B cell (primary cell): ENCODE measurements around the gene STXBP2. TPM values are rescaled to one million over a fixed set of nuclear protein-coding genes. Genes with fewer than 3 reads are reported as not detected.

Experiments
- ATAC-seq: fragments of 200-7000 bp; cut with Tn5 transposase; one replicate; pipeline ENCODE4 v1.10.0; 2021; ENCODE audit warnings: low read depth, mild to moderate bottlenecking, moderate number of reproducible peaks, moderate library complexity
- CTCF ChIA-PET: fragments of 350-600 bp; sonication (Branson Sonifier 250); formaldehyde crosslinking; loops from one replicate; lab custom pipeline; 2021; ENCODE audit warnings: antibody characterized with exemption, inconsistent platforms; lab: Charles Lee
- POLR2A ChIA-PET: fragments of 350-600 bp; sonication (Branson Sonifier 250); formaldehyde crosslinking; loops from one replicate; lab custom pipeline; 2021; ENCODE audit warnings: antibody characterized with exemption; lab: Charles Lee
- DNase-seq: peaks from one replicate; pipeline ENCODE4 v3.0.0; 2013
- H2AFZ ChIP-seq: 2 replicates; pipeline ENCODE4 v1.6.1; 2012; ENCODE audit warnings: mild to moderate bottlenecking, low read depth, low read length; ENCODE audit not compliant: insufficient read depth, poor library complexity, severe bottlenecking
- H3K27ac ChIP-seq, 2 donors: 1 replicate in 1 of 2; 2 replicates in 1 of 2; pipeline ENCODE4 v1.5.1; 2012 to 2013; ENCODE audit warnings: low read length in 2 of 2, mild to moderate bottlenecking in 2 of 2, moderate library complexity in 1 of 2
- H3K27me3 ChIP-seq, 4 experiments: fragments of 200-600 bp in 1 of 4; sonication (generic) in 1 of 4; replicated peaks in 1 of 4; 1 replicate in 2 of 4; 2 replicates in 2 of 4; pipeline versions ENCODE4 v1.6.1 to v1.7.0; 2013 to 2016; ENCODE audit warnings: low read length in 3 of 4, mild to moderate bottlenecking in 2 of 4, mixed read lengths in 1 of 4, moderate library complexity in 1 of 4; ENCODE audit not compliant: insufficient read depth in 4 of 4, control insufficient read depth in 3 of 4; ENCODE audit errors: control extremely low read depth in 1 of 4
- H3K36me3 ChIP-seq, 2 experiments: replicated peaks in 1 of 2; 1 replicate in 1 of 2; 2 replicates in 1 of 2; pipeline versions ENCODE4 v1.6.1 to v1.7.1; 2013; ENCODE audit warnings: low read length in 1 of 2; ENCODE audit not compliant: insufficient read depth in 2 of 2, control insufficient read depth in 1 of 2; ENCODE audit errors: control extremely low read depth in 1 of 2, extremely low read depth in 1 of 2
- H3K4me1 ChIP-seq, 2 donors: fragments of 200-600 bp in 1 of 2; sonication (generic) in 1 of 2; 1 replicate in 1 of 2; 2 replicates in 1 of 2; pipeline versions ENCODE4 v1.5.1 to v1.6.1; 2013 to 2017; ENCODE audit warnings: low read length in 2 of 2; ENCODE audit not compliant: control insufficient read depth in 2 of 2, insufficient read depth in 2 of 2
- H3K4me2 ChIP-seq: replicated peaks from 2 replicates; pipeline ENCODE3; 2012; ENCODE audit warnings: mild to moderate bottlenecking, low read depth, low read length; ENCODE audit not compliant: poor library complexity, severe bottlenecking
- H3K4me3 ChIP-seq, 5 experiments: fragments of 200-600 bp in 1 of 5; sonication (generic) in 1 of 5; 1 replicate in 3 of 5; 2 replicates in 2 of 5; pipeline versions ENCODE4 v1.5.1 to v1.7.0; 2011 to 2016; ENCODE audit warnings: low read length in 4 of 5, mild to moderate bottlenecking in 4 of 5, low read depth in 2 of 5, control low read depth in 1 of 5, moderate library complexity in 1 of 5; ENCODE audit not compliant: insufficient read depth in 1 of 5; ENCODE audit errors: control extremely low read depth in 1 of 5, extremely low read depth in 1 of 5
- H3K79me2 ChIP-seq: fragments of 200-600 bp; sonication (generic); one replicate; pipeline ENCODE4 v1.6.0; 2016; ENCODE audit warnings: low read length; ENCODE audit not compliant: control insufficient read depth, insufficient read depth
- H3K9ac ChIP-seq: fragments of 200-600 bp; sonication (generic); 2 replicates; pipeline ENCODE4 v1.6.1; 2017; ENCODE audit warnings: mild to moderate bottlenecking, low read length, moderate library complexity
- H3K9me3 ChIP-seq, 3 donors: one replicate each; pipeline versions ENCODE4 v1.6.1 to v1.7.1; 2013; ENCODE audit warnings: low read length in 2 of 3; ENCODE audit not compliant: control insufficient read depth in 2 of 3, insufficient read depth in 1 of 3; ENCODE audit errors: control extremely low read depth in 1 of 3
- H4K20me1 ChIP-seq: 2 replicates; pipeline ENCODE4 v1.6.0; 2012; ENCODE audit warnings: mild to moderate bottlenecking, low read length; ENCODE audit not compliant: insufficient read depth, control insufficient read depth, poor library complexity, severe bottlenecking
- H3K27ac Mint-ChIP-seq: one replicate; pipeline ENCODE4 v1.8.0; 2021; ENCODE audit warnings: mixed read lengths
- H3K27me3 Mint-ChIP-seq: one replicate; pipeline ENCODE4 v1.8.0; 2021; ENCODE audit warnings: mixed read lengths
- H3K4me1 Mint-ChIP-seq: one replicate; pipeline ENCODE4 v1.8.0; 2021; ENCODE audit warnings: mixed read lengths
- H3K4me3 Mint-ChIP-seq: one replicate; pipeline ENCODE4 v1.8.0; 2021; ENCODE audit warnings: mixed read lengths
- H3K9me3 Mint-ChIP-seq: one replicate; pipeline ENCODE4 v1.8.0; 2022; ENCODE audit warnings: mixed read lengths; ENCODE audit not compliant: insufficient read depth
- EZH2 ChIP-seq: IDR thresholded peaks from 2 replicates; pipeline ENCODE4 v1.6.1; 2012; ENCODE audit warnings: borderline replicate concordance, low read depth, mild to moderate bottlenecking, moderate library complexity, low read length; ENCODE audit not compliant: insufficient read depth, poor library complexity, severe bottlenecking
- WGBS: methylation state at CpG from one replicate; pipeline ENCODE4 v1.1.5; 2013; ENCODE audit warnings: missing lambda C conversion rate; ENCODE audit not compliant: insufficient coverage; 5-methylcytosine and 5-hydroxymethylcytosine counted together
- intact Hi-C: fragments of 100-400 bp; cut with micrococcal nuclease; formaldehyde crosslinking; loops from one replicate; pipeline ENCODE4 v1.10.0; 2022
- polyA plus RNA-seq: library from polyadenylated mRNA; depleted of rRNA; stranded (reverse); fragments of >200 nt; gene quantifications from 2 replicates; pipeline ENCODE4 v1.2.3, GENCODE V29; 2012
- total RNA-seq, 2 donors: library from RNA; stranded (reverse); fragments of 120-200 nt in 1 of 2; gene quantifications; 1 replicate in 1 of 2; 2 replicates in 1 of 2; pipeline versions ENCODE4 v1.2.3 to v1.2.4, GENCODE V29; 2013 to 2022
- TF ChIP-seq, protein P1 (sequence below): fragments of 200-600 bp; IDR thresholded peaks from one replicate; pipeline ENCODE4 v1.8.0; 2022; ENCODE audit warnings: antibody characterized with exemption, mild to moderate bottlenecking

STXBP2 gene
- total and polyA plus RNA-seq, 2 donors (not counting 1 experiment from before 2014, with no cell fraction given) = 222 to 226 TPM

DNA sequence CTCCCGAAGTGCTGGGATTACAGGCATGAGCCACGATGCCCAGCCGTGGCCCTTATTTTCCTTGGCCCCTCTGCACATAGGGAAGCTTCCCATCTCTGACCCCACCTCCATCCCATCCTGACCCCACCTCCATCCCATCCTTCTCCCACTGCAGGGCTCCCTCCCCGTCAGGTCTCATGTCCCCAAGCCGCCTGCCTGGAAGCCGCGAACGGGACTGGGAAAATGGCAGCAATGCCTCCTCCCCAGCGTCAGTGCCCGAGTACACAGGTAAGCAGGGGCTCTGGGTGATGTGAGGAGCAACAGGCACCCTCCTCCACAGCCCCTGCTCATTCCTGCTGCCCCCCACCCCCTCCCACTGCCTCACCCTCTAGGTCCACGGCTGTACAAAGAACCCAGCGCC is 19.7 kb upstream of the STXBP2 start:
- H3K79me2 ChIP-seq = no peaks in the 10 kb centered on the region
- H3K27ac ChIP-seq = no peak overlapping the region
- Mint-ChIP-seq H3K27me3 (no peaks in the 10 kb centered on the region), H3K4me3 (no peak overlapping the region), H3K9me3 (no peaks in the 10 kb centered on the region), H3K27ac (no peak overlapping the region), H3K4me1 (no peaks in the 10 kb centered on the region)
- H3K9ac ChIP-seq = no peak overlapping the region
- DNase-seq (no peak), ATAC-seq (no peak)
- H3K4me1 ChIP-seq = no peaks in the 10 kb centered on the region
- WGBS = 92% methylated on average over 4 of the region's 12 CpGs
- peaks cover 0 to 6% (median 0%) of the 10 kb centered on the region in 3 donors for H3K9me3 ChIP-seq
- intact Hi-C loops = no loop called here
- H3K27me3 ChIP-seq = no peaks in the 10 kb centered on the region
- H3K36me3 ChIP-seq = peaks cover 2 to 31% of the 10 kb centered on the region in 2 experiments
- H4K20me1 ChIP-seq = no peaks in the 10 kb centered on the region
- POLR2A ChIA-PET = no interaction called here
- H3K4me2 ChIP-seq = no peak overlapping the region
- H2AFZ ChIP-seq = no peak overlapping the region
- H3K4me3 ChIP-seq = no peak overlapping the region
- TF ChIP-seq, protein P1, sequence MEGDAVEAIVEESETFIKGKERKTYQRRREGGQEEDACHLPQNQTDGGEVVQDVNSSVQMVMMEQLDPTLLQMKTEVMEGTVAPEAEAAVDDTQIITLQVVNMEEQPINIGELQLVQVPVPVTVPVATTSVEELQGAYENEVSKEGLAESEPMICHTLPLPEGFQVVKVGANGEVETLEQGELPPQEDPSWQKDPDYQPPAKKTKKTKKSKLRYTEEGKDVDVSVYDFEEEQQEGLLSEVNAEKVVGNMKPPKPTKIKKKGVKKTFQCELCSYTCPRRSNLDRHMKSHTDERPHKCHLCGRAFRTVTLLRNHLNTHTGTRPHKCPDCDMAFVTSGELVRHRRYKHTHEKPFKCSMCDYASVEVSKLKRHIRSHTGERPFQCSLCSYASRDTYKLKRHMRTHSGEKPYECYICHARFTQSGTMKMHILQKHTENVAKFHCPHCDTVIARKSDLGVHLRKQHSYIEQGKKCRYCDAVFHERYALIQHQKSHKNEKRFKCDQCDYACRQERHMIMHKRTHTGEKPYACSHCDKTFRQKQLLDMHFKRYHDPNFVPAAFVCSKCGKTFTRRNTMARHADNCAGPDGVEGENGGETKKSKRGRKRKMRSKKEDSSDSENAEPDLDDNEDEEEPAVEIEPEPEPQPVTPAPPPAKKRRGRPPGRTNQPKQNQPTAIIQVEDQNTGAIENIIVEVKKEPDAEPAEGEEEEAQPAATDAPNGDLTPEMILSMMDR = no peak
- no peak for TF ChIP-seq EZH2
- CTCF ChIA-PET = no interaction called here

DNA sequence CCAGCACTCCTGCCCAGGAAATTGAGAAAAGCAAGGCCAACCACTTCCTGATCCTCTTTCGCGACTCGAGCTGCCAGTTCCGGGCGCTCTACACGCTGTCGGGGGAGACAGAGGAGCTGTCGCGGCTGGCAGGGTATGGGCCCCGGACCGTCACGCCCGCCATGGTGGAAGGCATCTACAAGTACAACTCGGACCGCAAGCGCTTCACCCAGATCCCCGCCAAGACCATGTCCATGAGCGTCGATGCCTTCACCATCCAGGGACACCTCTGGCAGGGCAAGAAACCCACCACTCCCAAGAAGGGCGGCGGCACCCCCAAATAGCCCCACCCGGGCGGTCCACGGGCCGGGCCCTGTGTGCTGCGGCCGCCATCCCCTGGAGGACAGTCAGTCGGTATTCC is 19.2 kb upstream of the STXBP2 start:
- 97% methylated on average over 27 of the region's 28 CpGs for WGBS
- H3K9me3 Mint-ChIP-seq = no peaks in the 10 kb centered on the region
- Histone ChIP-seq H4K20me1 (no peaks in the 10 kb centered on the region), H3K27ac (no peak overlapping the region), H3K27me3 (no peaks in the 10 kb centered on the region), H3K9ac (no peak overlapping the region), H3K79me2 (no peaks in the 10 kb centered on the region), H3K4me2 (no peak overlapping the region), H3K4me3 (no peak overlapping the region), H3K4me1 (no peaks in the 10 kb centered on the region), H2AFZ (no peak overlapping the region), H3K9me3 (peaks cover 0 to 6% (median 0%) of the 10 kb centered on the region in 3 donors), H3K36me3 (peaks cover 2 to 37% of the 10 kb centered on the region in 2 experiments)
- ChIA-PET POLR2A (no interaction called here), CTCF (no interaction called here)
- no peak overlapping the region for H3K4me3 Mint-ChIP-seq
- H3K27me3 Mint-ChIP-seq = no peaks in the 10 kb centered on the region
- no peak for DNase-seq
- H3K27ac Mint-ChIP-seq = no peak overlapping the region
- H3K4me1 Mint-ChIP-seq = no peaks in the 10 kb centered on the region
- intact Hi-C loops = no loop called here
- TF ChIP-seq, protein P1 = no peak
- no peak for TF ChIP-seq EZH2
- no peak for ATAC-seq
